ENCODE data around the gene AHNAK2.
"Not testable (repeated sequence)": the region's sequence is repeated elsewhere in the genome, so short reads cannot be mapped to it uniquely, and the experiment has no call there.

The AHNAK2 gene

GRCh38 chr14:104895207-104895785 is 82.9 kb downstream of the AHNAK2 start:
- no peak for FAIRE-seq

- FAIRE-seq = no peak
Observed at GRCh38 chr14:104894331-104895206, 83.6 kb downstream of the AHNAK2 start.

- no peak for FAIRE-seq
Observed at GRCh38 chr14:104893435-104894207, 84.6 kb downstream of the AHNAK2 start.

GRCh38 chr14:104892531-104893434 is 85.4 kb downstream of the AHNAK2 start:
- FAIRE-seq = no peak

- FAIRE-seq = no peak
Observed at GRCh38 chr14:104891664-104892530, 86.3 kb downstream of the AHNAK2 start.

- no peak for FAIRE-seq
Observed at GRCh38 chr14:104891121-104891551, 87.0 kb downstream of the AHNAK2 start.

GRCh38 chr14:104890292-104890691 is 87.9 kb downstream of the AHNAK2 start:
- not testable (repeated sequence) for FAIRE-seq

- FAIRE-seq = no peak
Observed at GRCh38 chr14:104889375-104889757, 88.8 kb downstream of the AHNAK2 start.

GRCh38 chr14:104888489-104889374 is 89.4 kb downstream of the AHNAK2 start:
- FAIRE-seq = no peak

- FAIRE-seq = no peak
Observed at GRCh38 chr14:104887623-104888488, 90.3 kb downstream of the AHNAK2 start.
